Activated CD4-positive, alpha-beta T cell treated with anti-CD3 and anti-CD28 coated beads for 36 hours (primary cell): ENCODE data around the gene NCS1. TPM values are rescaled to one million over a fixed set of nuclear protein-coding genes. Genes with fewer than 3 reads are reported as not detected.
"Not testable (repeated sequence)": the region's sequence is repeated elsewhere in the genome, so short reads cannot be mapped to it uniquely, and the experiment has no call there.

Source experiments
- ATAC-seq: fragments of 200-7000 bp; cut with Tn5 transposase; one replicate; pipeline ENCODE4 v1.10.0; 2021; ENCODE audit warnings: mild to moderate bottlenecking, moderate library complexity
- CTCF ChIA-PET: fragments of 350-600 bp; sonication (Branson Sonifier 250); formaldehyde crosslinking; loops from one replicate; lab custom pipeline; 2021; ENCODE audit warnings: antibody characterized with exemption; lab: Charles Lee
- POLR2A ChIA-PET: fragments of 350-600 bp; sonication (Branson Sonifier 250); formaldehyde crosslinking; loops from one replicate; lab custom pipeline; 2021; ENCODE audit warnings: antibody characterized with exemption, inconsistent platforms; lab: Charles Lee
- DNase-seq: peaks from one replicate; pipeline ENCODE4 v3.0.0-alpha.2; 2020
- H3K27ac Mint-ChIP-seq: one replicate; pipeline ENCODE4 v1.8.0; 2021; ENCODE audit warnings: mixed read lengths
- H3K27me3 Mint-ChIP-seq: one replicate; pipeline ENCODE4 v1.8.0; 2021; ENCODE audit warnings: mixed read lengths
- H3K36me3 Mint-ChIP-seq: one replicate; pipeline ENCODE4 v1.8.0; 2021; ENCODE audit warnings: low read depth, mixed read lengths
- H3K4me1 Mint-ChIP-seq: one replicate; pipeline ENCODE4 v1.8.0; 2021; ENCODE audit warnings: mixed read lengths
- H3K4me3 Mint-ChIP-seq: one replicate; pipeline ENCODE4 v1.8.0; 2021; ENCODE audit warnings: mild to moderate bottlenecking, moderate library complexity, mixed read lengths
- H3K9me3 Mint-ChIP-seq: one replicate; pipeline ENCODE4 v1.8.0; 2021; ENCODE audit warnings: low read depth, mixed read lengths
- intact Hi-C, 2 experiments: fragments of 100-400 bp; cut with DNase I in 1 of 2; cut with micrococcal nuclease in 1 of 2; formaldehyde crosslinking; loops; one replicate each; pipeline versions ENCODE4 v1.14.2 to v1.15.1; 2022 to 2024; cut with DNase I, micrococcal nuclease
- total RNA-seq, 2 experiments: library from RNA; stranded (reverse); gene quantifications; one replicate each; pipeline ENCODE4 v1.2.3, GENCODE V29; 2021

NCS1 gene
- total RNA-seq, 2 experiments from 2014 or later, result 24.8 to 25.2 TPM

GRCh38 chr9:130266236-130267098 is 94.3 kb downstream of the NCS1 start:
- ATAC-seq, result no peak
- ChIA-PET CTCF (interaction anchor here (0.7 kb wide), 1 partner anchor 141 kb away, joined by 3 read pairs; no protein-coding TSS in a partner anchor), POLR2A (no interaction called here)
- Mint-ChIP-seq H3K4me3 (no peak overlapping the region), H3K4me1 (no peaks in the 10 kb centered on the region), H3K27ac (no peak overlapping the region), H3K27me3 (peaks cover 66% of the 10 kb centered on the region), H3K36me3 (no peaks in the 10 kb centered on the region), H3K9me3 (no peaks in the 10 kb centered on the region)
- intact Hi-C loops, result no loop called here
- DNase-seq, result no peak

GRCh38 chr9:130267930-130268329 is 95.7 kb downstream of the NCS1 start:
- Mint-ChIP-seq H3K36me3 (no peaks in the 10 kb centered on the region), H3K4me3 (no peak overlapping the region), H3K27ac (no peak overlapping the region), H3K4me1 (no peaks in the 10 kb centered on the region), H3K27me3 (peaks cover 62% of the 10 kb centered on the region), H3K9me3 (no peaks in the 10 kb centered on the region)
- ChIA-PET POLR2A (no interaction called here), CTCF (interaction anchor here (0.6 to 1.2 kb wide), 2 partner anchors 132 to 657 kb away, joined by 3 read pairs; no protein-coding TSS in a partner anchor)
- intact Hi-C loops, result no loop called here
- no peak for DNase-seq
- no peak for ATAC-seq

- no peaks in the 10 kb centered on the region for H3K36me3 Mint-ChIP-seq
- ChIA-PET POLR2A (no interaction called here), CTCF (interaction anchor here (1.2 kb wide), 1 partner anchor 133 kb away, joined by 3 read pairs; no protein-coding TSS in a partner anchor)
- no peak overlapping the region for H3K4me3 Mint-ChIP-seq
- DNase-seq, result no peak
- H3K9me3 Mint-ChIP-seq, result no peaks in the 10 kb centered on the region
- H3K27me3 Mint-ChIP-seq, result peaks cover 56% of the 10 kb centered on the region
- intact Hi-C loops, result no loop called here
- H3K27ac Mint-ChIP-seq, result no peak overlapping the region
- no peak for ATAC-seq
- H3K4me1 Mint-ChIP-seq, result no peaks in the 10 kb centered on the region
Observed at GRCh38 chr9:130268521-130269211, 96.5 kb downstream of the NCS1 start.

GRCh38 chr9:130271473-130271872 is 99.3 kb downstream of the NCS1 start:
- Mint-ChIP-seq H3K27ac (no peak overlapping the region), H3K9me3 (no peaks in the 10 kb centered on the region), H3K36me3 (no peaks in the 10 kb centered on the region), H3K4me3 (no peak overlapping the region), H3K27me3 (peaks cover 36% of the 10 kb centered on the region), H3K4me1 (no peaks in the 10 kb centered on the region)
- no peak for ATAC-seq
- ChIA-PET POLR2A (no interaction called here), CTCF (no interaction called here)
- DNase-seq, result no peak
- intact Hi-C loops, result no loop called here

GRCh38 chr9:130275156-130275555 is 103.0 kb downstream of the NCS1 start:
- Mint-ChIP-seq H3K27ac (no peak overlapping the region), H3K36me3 (no peaks in the 10 kb centered on the region), H3K4me3 (no peak overlapping the region), H3K4me1 (no peaks in the 10 kb centered on the region), H3K27me3 (peaks cover 15% of the 10 kb centered on the region), H3K9me3 (no peaks in the 10 kb centered on the region)
- ATAC-seq, result no peak
- CTCF ChIA-PET, result no interaction called here
- POLR2A ChIA-PET, result no interaction called here
- intact Hi-C loops, result no loop called here
- DNase-seq, result no peak

- DNase-seq, result no peak
- Mint-ChIP-seq H3K9me3 (no peaks in the 10 kb centered on the region), H3K4me3 (no peak overlapping the region), H3K27me3 (peaks cover 12% of the 10 kb centered on the region), H3K27ac (no peak overlapping the region), H3K36me3 (no peaks in the 10 kb centered on the region), H3K4me1 (no peaks in the 10 kb centered on the region)
- ATAC-seq, result no peak
- ChIA-PET POLR2A (no interaction called here), CTCF (interaction anchor here (0.5 kb wide), 1 partner anchor 1126 kb away, joined by 3 read pairs; no protein-coding TSS in a partner anchor)
- intact Hi-C loops, result no loop called here
Observed at GRCh38 chr9:130276121-130276520, 103.9 kb downstream of the NCS1 start.

GRCh38 chr9:130276955-130277354 is 104.8 kb downstream of the NCS1 start:
- Mint-ChIP-seq H3K27me3 (peaks cover 7% of the 10 kb centered on the region), H3K36me3 (no peaks in the 10 kb centered on the region), H3K4me3 (no peak overlapping the region), H3K27ac (no peak overlapping the region), H3K9me3 (no peaks in the 10 kb centered on the region), H3K4me1 (no peaks in the 10 kb centered on the region)
- ChIA-PET CTCF (interaction anchor here (0.7 kb wide), 1 partner anchor 168 kb away, joined by 3 read pairs; no protein-coding TSS in a partner anchor), POLR2A (no interaction called here)
- intact Hi-C loops, result no loop called here
- DNase-seq (no peak), ATAC-seq (no peak)

- H3K9me3 Mint-ChIP-seq, POLR2A ChIA-PET, ATAC-seq, DNase-seq, H3K27ac Mint-ChIP-seq, H3K4me3 Mint-ChIP-seq, H3K4me1 Mint-ChIP-seq, H3K27me3 Mint-ChIP-seq, intact Hi-C loops, H3K36me3 Mint-ChIP-seq: not testable (repeated sequence)
- CTCF ChIA-PET, result interaction anchor here (0.7 kb wide), 1 partner anchor 169 kb away, joined by 3 read pairs; no protein-coding TSS in a partner anchor
Observed at GRCh38 chr9:130277525-130277924, 105.3 kb downstream of the NCS1 start.

GRCh38 chr9:130283539-130284248 is 111.5 kb downstream of the NCS1 start:
- H3K36me3 Mint-ChIP-seq, result no peaks in the 10 kb centered on the region
- no peak overlapping the region for H3K4me3 Mint-ChIP-seq
- H3K4me1 Mint-ChIP-seq, result no peaks in the 10 kb centered on the region
- POLR2A ChIA-PET, result no interaction called here
- H3K9me3 Mint-ChIP-seq, result no peaks in the 10 kb centered on the region
- ATAC-seq (no peak), DNase-seq (no peak)
- intact Hi-C loops, result no loop called here
- CTCF ChIA-PET, result interaction anchor here (0.7 to 1.0 kb wide), 2 partner anchors 571 to 1581 kb away, joined by 3 read pairs; partner anchors contain the start of gene PKN3
- no peak overlapping the region for H3K27ac Mint-ChIP-seq
- H3K27me3 Mint-ChIP-seq, result peaks cover 13% of the 10 kb centered on the region

GRCh38 chr9:130284249-130284625 is 112.0 kb downstream of the NCS1 start:
- DNase-seq (no peak), ATAC-seq (no peak)
- POLR2A ChIA-PET, result no interaction called here
- H3K27me3 Mint-ChIP-seq, result peaks cover 13% of the 10 kb centered on the region
- CTCF ChIA-PET, result interaction anchor here (1.0 kb wide), 1 partner anchor 571 kb away, joined by 3 read pairs; no protein-coding TSS in a partner anchor
- no peak overlapping the region for H3K27ac Mint-ChIP-seq
- intact Hi-C loops, result no loop called here
- H3K9me3 Mint-ChIP-seq, result no peaks in the 10 kb centered on the region
- H3K36me3 Mint-ChIP-seq, result no peaks in the 10 kb centered on the region
- H3K4me1 Mint-ChIP-seq, result no peaks in the 10 kb centered on the region
- H3K4me3 Mint-ChIP-seq, result no peak overlapping the region

- CTCF ChIA-PET, result no interaction called here
- POLR2A ChIA-PET, result no interaction called here
- Mint-ChIP-seq H3K27ac (no peak overlapping the region), H3K4me3 (no peak overlapping the region), H3K4me1 (no peaks in the 10 kb centered on the region), H3K36me3 (no peaks in the 10 kb centered on the region), H3K9me3 (no peaks in the 10 kb centered on the region), H3K27me3 (peaks cover 13% of the 10 kb centered on the region)
- ATAC-seq (no peak), DNase-seq (no peak)
- intact Hi-C loops, result no loop called here
Observed at GRCh38 chr9:130284690-130285089, 112.5 kb downstream of the NCS1 start.
